K562 (cell line): ENCODE measurements around the gene KLK1. TPM values are rescaled to one million over a fixed set of nuclear protein-coding genes. Genes with fewer than 3 reads are reported as not detected.

Experiments used
- E2F6 ChIP-seq, 2 experiments: IDR thresholded peaks; 2 replicates each; pipeline ENCODE4 v1.6.1; 2011; ENCODE audit warnings: borderline replicate concordance in 1 of 2, control low read depth in 1 of 2, low read depth in 1 of 2, low read length in 1 of 2, mild to moderate bottlenecking in 1 of 2, mixed read lengths in 1 of 2, moderate library complexity in 1 of 2; ENCODE audit not compliant: insufficient read depth in 1 of 2, insufficient read length in 1 of 2, poor library complexity in 1 of 2, severe bottlenecking in 1 of 2; ENCODE audit errors: extremely low read depth in 1 of 2
- GTF2F1 ChIP-seq: IDR thresholded peaks from 2 replicates; pipeline ENCODE4 v1.6.1; 2011; ENCODE audit warnings: low read depth, low read length, improper control_type of control experiment
- HIVEP1 ChIP-seq: fragments of 250-450 bp; sonication (Bioruptor Pico); IDR thresholded peaks from 2 replicates; pipeline ENCODE4 v1.4.0; 2020; ENCODE audit warnings: mild to moderate bottlenecking
- HNRNPK ChIP-seq: fragments of 200-400 bp; formaldehyde crosslinking; IDR thresholded peaks from one replicate; pipeline ENCODE4 v1.6.1; 2018; ENCODE audit warnings: mild to moderate bottlenecking, low read depth, low read length; ENCODE audit not compliant: poor library complexity, severe bottlenecking
- JUN ChIP-seq, 2 experiments: sonication (generic) in 1 of 2; formaldehyde crosslinking in 1 of 2; IDR thresholded peaks; 2 replicates each; pipeline versions ENCODE4 v1.6.1 to v1.8.0; 2012 to 2022; ENCODE audit warnings: borderline replicate concordance in 2 of 2, mild to moderate bottlenecking in 2 of 2, improper control_type of control experiment in 1 of 2, low read depth in 1 of 2, low read length in 1 of 2, missing genetic modification reagents in 1 of 2
- MTA2 ChIP-seq: fragments of 450-650 bp; IDR thresholded peaks from 2 replicates; pipeline ENCODE4 v1.6.1; 2016; ENCODE audit warnings: low read depth
- NFIX ChIP-seq: fragments of 250-450 bp; sonication (Bioruptor Pico); IDR thresholded peaks from 2 replicates; pipeline ENCODE4 v1.4.0; 2020; ENCODE audit warnings: low read depth, mild to moderate bottlenecking, moderate library complexity
- REST ChIP-seq, 2 experiments: fragments of 450-650 bp; formaldehyde crosslinking in 1 of 2; IDR thresholded peaks; 2 replicates each; pipeline versions ENCODE4 v1.4.0 to v1.6.1; 2014 to 2020; ENCODE audit warnings: mild to moderate bottlenecking in 2 of 2, borderline replicate concordance in 1 of 2, low read depth in 1 of 2
- SIX5 ChIP-seq, 2 experiments: IDR thresholded peaks; 2 replicates each; pipeline ENCODE4 v1.6.1; 2011; ENCODE audit warnings: low read length in 2 of 2, borderline replicate concordance in 1 of 2, low read depth in 1 of 2, mild to moderate bottlenecking in 1 of 2, moderate library complexity in 1 of 2; ENCODE audit not compliant: insufficient read depth in 1 of 2
- SRSF9 ChIP-seq: fragments of 200-400 bp; formaldehyde crosslinking; IDR thresholded peaks from 2 replicates; pipeline ENCODE4 v1.6.1; 2017; ENCODE audit warnings: low read depth, low read length, borderline replicate concordance
- ZBTB49 ChIP-seq: sonication (generic); formaldehyde crosslinking; IDR thresholded peaks from 2 replicates; pipeline ENCODE4 v1.8.0; 2022; ENCODE audit warnings: missing genetic modification reagents, mild to moderate bottlenecking, borderline replicate concordance
- ZNF507 ChIP-seq: conservative IDR thresholded peaks from 2 replicates; pipeline ENCODE4 v1.6.1; 2017; ENCODE audit warnings: missing genetic modification characterization, missing compliant biosample characterization
- ZSCAN32 ChIP-seq: fragments of 450-650 bp; formaldehyde crosslinking; IDR thresholded peaks from 2 replicates; pipeline ENCODE4 v1.4.0; 2020; ENCODE audit warnings: mild to moderate bottlenecking, moderate library complexity
- polyA plus RNA-seq, 8 experiments: library from polyadenylated mRNA; depleted of rRNA in 4 of 8; stranded (reverse) in 5 of 8; unstranded in 3 of 8; fragments of >200 nt; fragmentation: Nextera tagmentation in 2 of 8; fragmentation: Illumina TruSeq in 1 of 8; extraction: Ambion mirVana in 2 of 8; extraction: Trizol in 1 of 8; gene quantifications; 2 replicates each; pipeline versions ENCODE4 v1.2.1 to v1.2.3, GENCODE V29; 2011 to 2014; ENCODE audit warnings: inconsistent platforms in 1 of 8, missing spikeins in 1 of 8
- total RNA-seq, 7 experiments: library from RNA; depleted of rRNA in 6 of 7; stranded (reverse); fragments of >200 nt in 6 of 7; fragmentation: Illumina TruSeq in 2 of 7; extraction: Trizol in 2 of 7; gene quantifications; 2 replicates each; pipeline versions ENCODE4 v1.2.1 to v1.2.3, GENCODE V29; 2011 to 2021; ENCODE audit warnings: low replicate concordance in 1 of 7

KLK1 gene
- total and polyA plus RNA-seq, 9 of the 15 experiments (the other 6 are each of a cell fraction or from before 2014, with no cell fraction given), result 0.87 to 15.4 (median 9.1) TPM

- TF ChIP-seq JUN (IDR thresholded peaks at IDR 0.05; ENCODE audit: borderline replicate concordance, low read depth, low read length), result no peak
- no peak for TF ChIP-seq JUN (CRISPR knock-in tag; IDR thresholded peaks at IDR 0.05; ENCODE audit: borderline replicate concordance)
- TF ChIP-seq ZBTB49 (CRISPR knock-in tag), result no peak
- no peak for TF ChIP-seq ZNF507
- no peak for TF ChIP-seq SIX5 (IDR thresholded peaks at IDR 0.05; ENCODE audit: borderline replicate concordance in 1 of 2, insufficient read depth in 1 of 2, low read depth in 1 of 2, low read length in 2 of 2)
- TF ChIP-seq HNRNPK, result no peak
- 0 out of 2 replicates have a peak, but pooled peaks have one; percentile 14 for TF ChIP-seq MTA2
- 0 out of 2 replicates have a peak, but pooled peaks have one; percentile 71 for TF ChIP-seq HIVEP1 (CRISPR knock-in tag)
- TF ChIP-seq REST (IDR thresholded peaks at IDR 0.05; ENCODE audit: borderline replicate concordance), result peak; percentile 50
- TF ChIP-seq REST (CRISPR knock-in tag; IDR thresholded peaks at IDR 0.05; ENCODE audit: low read depth), result no peak; the same call in 1 of the 2 replicates
- TF ChIP-seq E2F6 (IDR thresholded peaks at IDR 0.05; ENCODE audit: borderline replicate concordance in 1 of 2, extremely low read depth in 1 of 2, insufficient read depth in 1 of 2, insufficient read length in 1 of 2, low read depth in 1 of 2, low read length in 1 of 2, poor library complexity in 1 of 2, severe bottlenecking in 1 of 2), result peak; percentile 38 to 62
- TF ChIP-seq NFIX (CRISPR knock-in tag), result no peak
- TF ChIP-seq ZSCAN32 (CRISPR knock-in tag), result no peak
- no peak for TF ChIP-seq GTF2F1
- TF ChIP-seq SRSF9, result no peak
These were observed 12.4 kb upstream of the KLK1 start (continued) for GRCh38 chr19:50835785-50836542.
